WTC11 (cell line): ENCODE measurements around the gene ADAMTS8. TPM values are rescaled to one million over a fixed set of nuclear protein-coding genes. Genes with fewer than 3 reads are reported as not detected.

Experiments used
- ATAC-seq: fragments of 200-7000 bp; cut with Tn5 transposase; 2 replicates; pipeline ENCODE4 v1.10.0; 2021; ENCODE audit warnings: mild to moderate bottlenecking, moderate library complexity
- CTCF ChIA-PET: fragments of 300-600 bp; sonication (Branson Sonifier 250); formaldehyde crosslinking; loops from one replicate; lab custom pipeline; 2021; ENCODE audit warnings: antibody characterized with exemption; lab: Charles Lee
- POLR2A ChIA-PET: fragments of 350-600 bp; sonication (Branson Sonifier 250); formaldehyde crosslinking; loops from one replicate; lab custom pipeline; 2021; ENCODE audit warnings: antibody characterized with exemption; lab: Charles Lee
- DNase-seq: peaks from one replicate; pipeline ENCODE4 v3.0.0; 2021; ENCODE audit warnings: low spot score
- H3K27ac Mint-ChIP-seq: 2 replicates; pipeline ENCODE4 v1.8.0; 2021; ENCODE audit warnings: mixed read lengths
- H3K27me3 Mint-ChIP-seq: 2 replicates; pipeline ENCODE4 v1.8.0; 2021; ENCODE audit warnings: low read depth, mild to moderate bottlenecking, moderate library complexity, mixed read lengths
- H3K36me3 Mint-ChIP-seq: 2 replicates; pipeline ENCODE4 v1.8.0; 2021; ENCODE audit warnings: mixed read lengths
- H3K4me1 Mint-ChIP-seq: 2 replicates; pipeline ENCODE4 v1.8.0; 2022; ENCODE audit warnings: mixed read lengths
- H3K4me3 Mint-ChIP-seq: 2 replicates; pipeline ENCODE4 v1.8.0; 2021; ENCODE audit warnings: mild to moderate bottlenecking, moderate library complexity, mixed read lengths
- H3K9me3 Mint-ChIP-seq: 2 replicates; pipeline ENCODE4 v1.8.0; 2021; ENCODE audit warnings: mixed read lengths
- ATF1 ChIP-seq: sonication (generic); formaldehyde crosslinking; IDR thresholded peaks from 2 replicates; pipeline ENCODE4 v1.8.1; 2023; ENCODE audit warnings: mild to moderate bottlenecking, moderate library complexity, missing genetic modification reagents
- CREB1 ChIP-seq: sonication (generic); formaldehyde crosslinking; IDR thresholded peaks from 2 replicates; pipeline ENCODE4 v1.8.0; 2023; ENCODE audit warnings: mild to moderate bottlenecking, missing genetic modification reagents
- ELF4 ChIP-seq: sonication (generic); formaldehyde crosslinking; IDR thresholded peaks from 2 replicates; pipeline ENCODE4 v1.8.1; 2022; ENCODE audit warnings: low read depth, mild to moderate bottlenecking, moderate library complexity, missing genetic modification reagents
- GRHL2 ChIP-seq: fragments of 250-450 bp; sonication (Bioruptor Pico); IDR thresholded peaks from 2 replicates; pipeline ENCODE4 v1.8.0; 2022; ENCODE audit warnings: mild to moderate bottlenecking, moderate library complexity; ENCODE audit not compliant: insufficient replicate concordance, severe bottlenecking
- HMGA2 ChIP-seq: fragments of 250-450 bp; sonication (Bioruptor Pico); IDR thresholded peaks from 2 replicates; pipeline ENCODE4 v1.4.0; 2021; ENCODE audit warnings: mild to moderate bottlenecking, moderate library complexity
- IRF2 ChIP-seq: sonication (generic); formaldehyde crosslinking; IDR thresholded peaks from 2 replicates; pipeline ENCODE4 v1.8.0; 2022; ENCODE audit warnings: low read depth, missing genetic modification reagents, borderline replicate concordance
- NFATC4 ChIP-seq: fragments of 250-450 bp; sonication (Bioruptor Pico); IDR thresholded peaks from 2 replicates; pipeline ENCODE4 v1.9.0; 2021; ENCODE audit warnings: mild to moderate bottlenecking
- OVOL2 ChIP-seq: fragments of 250-450 bp; sonication (Bioruptor Pico); IDR thresholded peaks from 2 replicates; pipeline ENCODE4 v1.9.0; 2021; ENCODE audit warnings: mild to moderate bottlenecking, borderline replicate concordance
- TEAD1 ChIP-seq: sonication (generic); formaldehyde crosslinking; IDR thresholded peaks from 2 replicates; pipeline ENCODE4 v1.8.0; 2022; ENCODE audit warnings: mild to moderate bottlenecking, missing genetic modification reagents
- ZNF263 ChIP-seq: sonication (generic); formaldehyde crosslinking; IDR thresholded peaks from 2 replicates; pipeline ENCODE4 v1.8.1; 2022; ENCODE audit warnings: low read depth, mild to moderate bottlenecking, moderate library complexity, missing genetic modification reagents
- ZNF317 ChIP-seq: sonication (generic); formaldehyde crosslinking; IDR thresholded peaks from 2 replicates; pipeline ENCODE4 v1.8.1; 2023; ENCODE audit warnings: low read depth, mild to moderate bottlenecking, moderate library complexity, missing genetic modification reagents, borderline replicate concordance
- ZNF396 ChIP-seq: fragments of 250-450 bp; sonication (Bioruptor Pico); IDR thresholded peaks from 2 replicates; pipeline ENCODE4 v1.8.0; 2021; ENCODE audit warnings: mild to moderate bottlenecking, moderate library complexity, borderline replicate concordance
- ZNF423 ChIP-seq: fragments of 250-450 bp; sonication (Bioruptor Pico); IDR thresholded peaks from 2 replicates; pipeline ENCODE4 v2.1.2; 2022; ENCODE audit warnings: mild to moderate bottlenecking, moderate library complexity
- total RNA-seq: library from RNA; stranded (reverse); gene quantifications from 3 replicates; pipeline ENCODE4 v1.2.3, GENCODE V29; 2021
- TF ChIP-seq, protein P1 (sequence below): sonication (generic); formaldehyde crosslinking; IDR thresholded peaks from 2 replicates; pipeline ENCODE4 v1.8.1; 2022; ENCODE audit warnings: low read depth, mild to moderate bottlenecking, moderate library complexity, missing genetic modification reagents, borderline replicate concordance
- TF ChIP-seq, protein P2 (sequence below): sonication (generic); formaldehyde crosslinking; IDR thresholded peaks from 2 replicates; pipeline ENCODE4 v1.8.0; 2022; ENCODE audit warnings: mild to moderate bottlenecking, missing genetic modification reagents
- TF ChIP-seq, protein P3 (sequence below): fragments of 250-450 bp; sonication (Bioruptor Pico); IDR thresholded peaks from 2 replicates; pipeline ENCODE4 v1.9.0; 2021; ENCODE audit warnings: mild to moderate bottlenecking
- TF ChIP-seq, protein P4 (sequence below): sonication (generic); formaldehyde crosslinking; IDR thresholded peaks from 2 replicates; pipeline ENCODE4 v1.8.1; 2023; ENCODE audit warnings: mild to moderate bottlenecking, missing genetic modification reagents, borderline replicate concordance

The ADAMTS8 gene
- total RNA-seq, 1 experiment from 2014 or later = 9.9 TPM

DNA sequence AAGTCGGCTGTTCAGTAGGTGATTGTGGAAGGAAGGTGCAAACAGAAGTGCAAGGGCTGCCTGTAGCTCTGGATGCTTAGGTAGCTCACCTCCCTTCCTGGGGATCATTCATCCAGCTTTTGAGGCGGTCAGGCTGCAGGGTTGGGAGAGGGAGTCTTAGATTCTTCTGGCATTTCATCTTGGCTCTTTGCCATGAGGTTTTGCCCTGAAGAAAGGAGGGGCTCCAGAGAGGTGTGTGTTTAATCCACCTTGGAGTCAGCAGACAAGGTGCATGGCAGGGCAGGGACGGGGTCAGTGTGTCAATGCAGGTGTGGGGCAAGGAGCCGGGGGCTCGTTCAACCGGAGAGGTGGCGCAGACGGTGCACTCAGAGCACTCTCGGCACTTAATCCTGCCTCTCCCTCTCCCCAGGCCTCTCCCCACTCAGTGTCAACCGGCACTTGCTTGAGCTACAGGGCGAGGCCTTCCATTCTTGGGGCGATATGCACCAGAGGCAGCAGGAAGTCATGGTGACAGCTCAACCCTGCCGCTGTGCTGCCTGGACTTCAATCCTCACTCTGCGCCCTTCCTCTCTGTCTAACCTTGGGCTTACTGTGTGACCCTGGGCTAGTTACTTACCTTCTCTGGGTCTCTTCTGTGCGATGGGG is 27.2 kb upstream of the ADAMTS8 start (continued):
- TF ChIP-seq, protein P1, sequence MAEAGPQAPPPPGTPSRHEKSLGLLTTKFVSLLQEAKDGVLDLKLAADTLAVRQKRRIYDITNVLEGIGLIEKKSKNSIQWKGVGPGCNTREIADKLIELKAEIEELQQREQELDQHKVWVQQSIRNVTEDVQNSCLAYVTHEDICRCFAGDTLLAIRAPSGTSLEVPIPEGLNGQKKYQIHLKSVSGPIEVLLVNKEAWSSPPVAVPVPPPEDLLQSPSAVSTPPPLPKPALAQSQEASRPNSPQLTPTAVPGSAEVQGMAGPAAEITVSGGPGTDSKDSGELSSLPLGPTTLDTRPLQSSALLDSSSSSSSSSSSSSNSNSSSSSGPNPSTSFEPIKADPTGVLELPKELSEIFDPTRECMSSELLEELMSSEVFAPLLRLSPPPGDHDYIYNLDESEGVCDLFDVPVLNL (CRISPR knock-in tag) = no peak
- no peak for TF ChIP-seq OVOL2 (CRISPR knock-in tag)
- TF ChIP-seq TEAD1 = no peak
- TF ChIP-seq ZNF317 (CRISPR knock-in tag) = no peak
- no peak for TF ChIP-seq ZNF396
- no peak for TF ChIP-seq NFATC4 (CRISPR knock-in tag)

DNA sequence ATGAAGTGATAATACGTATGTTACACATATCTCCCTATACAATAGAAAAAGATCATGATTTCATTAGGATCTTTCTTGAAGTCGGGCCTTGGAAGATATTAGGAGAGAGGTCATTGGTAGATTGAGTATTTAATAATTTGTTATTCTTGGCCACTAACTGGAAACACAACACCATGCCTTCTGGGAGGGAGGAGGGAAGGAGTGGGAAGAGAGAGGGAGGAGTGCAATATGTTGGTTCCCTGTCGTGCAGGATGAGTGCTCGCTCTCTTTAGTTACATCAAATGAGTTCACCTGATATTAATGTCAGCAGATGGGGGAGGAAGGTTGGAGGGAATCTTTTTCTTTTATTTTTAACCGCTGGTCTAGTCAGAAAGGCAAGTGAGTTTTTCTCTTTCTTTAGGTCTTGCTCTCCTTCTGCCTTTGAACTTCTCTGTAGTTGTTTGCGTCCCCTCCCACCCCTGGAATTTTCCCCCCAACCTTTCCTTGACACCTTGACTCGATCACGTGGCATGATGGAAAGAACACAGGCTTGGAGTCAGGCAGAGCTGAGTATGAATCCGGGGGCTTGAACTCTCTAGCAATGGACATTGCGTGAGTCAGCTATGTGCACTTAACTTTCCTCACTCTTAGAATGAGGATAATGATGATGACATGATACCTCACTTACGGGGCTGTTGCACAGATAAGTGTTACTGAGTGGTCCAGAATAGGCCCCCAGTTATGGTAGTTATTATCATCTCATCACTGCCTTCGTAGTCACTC is 26.3 kb upstream of the ADAMTS8 start:
- Mint-ChIP-seq H3K27ac (no peak overlapping the region), H3K27me3 (peaks cover 66% of the 10 kb centered on the region), H3K4me1 (peaks cover 4% of the 10 kb centered on the region), H3K36me3 (no peaks in the 10 kb centered on the region), H3K9me3 (no peaks in the 10 kb centered on the region), H3K4me3 (no peak overlapping the region)
- ATAC-seq = no peak
- TF ChIP-seq CREB1 (CRISPR knock-in tag) (no peak), IRF2 (no peak), HMGA2 (CRISPR knock-in tag) (no peak), ATF1 (CRISPR knock-in tag) (no peak), NFATC4 (CRISPR knock-in tag) (no peak), GRHL2 (CRISPR knock-in tag) (no peak), ZNF423 (CRISPR knock-in tag) (no peak), ZNF263 (CRISPR knock-in tag) (no peak), ELF4 (CRISPR knock-in tag) (no peak)
- TF ChIP-seq, protein P2, sequence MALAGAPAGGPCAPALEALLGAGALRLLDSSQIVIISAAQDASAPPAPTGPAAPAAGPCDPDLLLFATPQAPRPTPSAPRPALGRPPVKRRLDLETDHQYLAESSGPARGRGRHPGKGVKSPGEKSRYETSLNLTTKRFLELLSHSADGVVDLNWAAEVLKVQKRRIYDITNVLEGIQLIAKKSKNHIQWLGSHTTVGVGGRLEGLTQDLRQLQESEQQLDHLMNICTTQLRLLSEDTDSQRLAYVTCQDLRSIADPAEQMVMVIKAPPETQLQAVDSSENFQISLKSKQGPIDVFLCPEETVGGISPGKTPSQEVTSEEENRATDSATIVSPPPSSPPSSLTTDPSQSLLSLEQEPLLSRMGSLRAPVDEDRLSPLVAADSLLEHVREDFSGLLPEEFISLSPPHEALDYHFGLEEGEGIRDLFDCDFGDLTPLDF (CRISPR knock-in tag) = no peak
- TF ChIP-seq, protein P1 (CRISPR knock-in tag) = no peak
- TF ChIP-seq, protein P3, sequence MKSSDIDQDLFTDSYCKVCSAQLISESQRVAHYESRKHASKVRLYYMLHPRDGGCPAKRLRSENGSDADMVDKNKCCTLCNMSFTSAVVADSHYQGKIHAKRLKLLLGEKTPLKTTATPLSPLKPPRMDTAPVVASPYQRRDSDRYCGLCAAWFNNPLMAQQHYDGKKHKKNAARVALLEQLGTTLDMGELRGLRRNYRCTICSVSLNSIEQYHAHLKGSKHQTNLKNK (CRISPR knock-in tag) = no peak
- TF ChIP-seq, protein P4, sequence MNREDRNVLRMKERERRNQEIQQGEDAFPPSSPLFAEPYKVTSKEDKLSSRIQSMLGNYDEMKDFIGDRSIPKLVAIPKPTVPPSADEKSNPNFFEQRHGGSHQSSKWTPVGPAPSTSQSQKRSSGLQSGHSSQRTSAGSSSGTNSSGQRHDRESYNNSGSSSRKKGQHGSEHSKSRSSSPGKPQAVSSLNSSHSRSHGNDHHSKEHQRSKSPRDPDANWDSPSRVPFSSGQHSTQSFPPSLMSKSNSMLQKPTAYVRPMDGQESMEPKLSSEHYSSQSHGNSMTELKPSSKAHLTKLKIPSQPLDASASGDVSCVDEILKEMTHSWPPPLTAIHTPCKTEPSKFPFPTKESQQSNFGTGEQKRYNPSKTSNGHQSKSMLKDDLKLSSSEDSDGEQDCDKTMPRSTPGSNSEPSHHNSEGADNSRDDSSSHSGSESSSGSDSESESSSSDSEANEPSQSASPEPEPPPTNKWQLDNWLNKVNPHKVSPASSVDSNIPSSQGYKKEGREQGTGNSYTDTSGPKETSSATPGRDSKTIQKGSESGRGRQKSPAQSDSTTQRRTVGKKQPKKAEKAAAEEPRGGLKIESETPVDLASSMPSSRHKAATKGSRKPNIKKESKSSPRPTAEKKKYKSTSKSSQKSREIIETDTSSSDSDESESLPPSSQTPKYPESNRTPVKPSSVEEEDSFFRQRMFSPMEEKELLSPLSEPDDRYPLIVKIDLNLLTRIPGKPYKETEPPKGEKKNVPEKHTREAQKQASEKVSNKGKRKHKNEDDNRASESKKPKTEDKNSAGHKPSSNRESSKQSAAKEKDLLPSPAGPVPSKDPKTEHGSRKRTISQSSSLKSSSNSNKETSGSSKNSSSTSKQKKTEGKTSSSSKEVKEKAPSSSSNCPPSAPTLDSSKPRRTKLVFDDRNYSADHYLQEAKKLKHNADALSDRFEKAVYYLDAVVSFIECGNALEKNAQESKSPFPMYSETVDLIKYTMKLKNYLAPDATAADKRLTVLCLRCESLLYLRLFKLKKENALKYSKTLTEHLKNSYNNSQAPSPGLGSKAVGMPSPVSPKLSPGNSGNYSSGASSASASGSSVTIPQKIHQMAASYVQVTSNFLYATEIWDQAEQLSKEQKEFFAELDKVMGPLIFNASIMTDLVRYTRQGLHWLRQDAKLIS (CRISPR knock-in tag) = no peak
- ChIA-PET POLR2A (no interaction called here), CTCF (interaction anchor here (0.8 kb wide), 1 partner anchor 19 kb away, joined by 3 read pairs; no protein-coding TSS in a partner anchor)
- DNase-seq = no peak
